Heart right ventricle (tissue), 16 donors: ENCODE results near the gene GFI1B. TPM values are rescaled to one million over a fixed set of nuclear protein-coding genes. Genes with fewer than 3 reads are reported as not detected.

ENCODE experiments used
- ATAC-seq, 8 donors: fragments of 200-7000 bp; cut with Tn5 transposase; one replicate each; pipeline ENCODE4 v1.9.1; 2020; ENCODE audit warnings: mild to moderate bottlenecking in 8 of 8, moderate library complexity in 8 of 8, moderate number of reproducible peaks in 1 of 8
- DNase-seq, 2 donors: peaks; one replicate each; pipeline ENCODE4 v3.0.0-alpha.2; 2020
- H3K27ac ChIP-seq, 10 donors: fragments of 200-600 bp; sonication (generic) in 2 of 10; one replicate each; pipeline versions ENCODE4 v1.5.0 to v1.8.0; 2020 to 2022; ENCODE audit warnings: mild to moderate bottlenecking in 3 of 10
- H3K27me3 ChIP-seq, 7 donors: fragments of 200-600 bp; one replicate each; pipeline ENCODE4 v1.8.0; 2021 to 2022; ENCODE audit warnings: mild to moderate bottlenecking in 2 of 7
- H3K36me3 ChIP-seq, 9 donors: fragments of 200-600 bp; sonication (generic) in 1 of 9; one replicate each; pipeline versions ENCODE4 v1.5.0 to v1.8.0; 2020 to 2022; ENCODE audit warnings: mild to moderate bottlenecking in 2 of 9
- H3K4me1 ChIP-seq, 9 donors: fragments of 200-600 bp; sonication (generic) in 1 of 9; one replicate each; pipeline versions ENCODE4 v1.5.0 to v1.8.0; 2020 to 2022; ENCODE audit warnings: mild to moderate bottlenecking in 4 of 9
- H3K4me3 ChIP-seq, 10 donors: fragments of 200-600 bp; sonication (generic) in 2 of 10; one replicate each; pipeline versions ENCODE4 v1.5.0 to v1.8.0; 2020 to 2022; ENCODE audit warnings: mild to moderate bottlenecking in 7 of 10, moderate library complexity in 2 of 10
- H3K9me3 ChIP-seq, 11 donors: fragments of 200-600 bp in 10 of 11; sonication (generic) in 2 of 11; one replicate each; pipeline versions ENCODE4 v1.5.0 to v1.8.0; 2013 to 2022; ENCODE audit warnings: mild to moderate bottlenecking in 2 of 11, control low read depth in 1 of 11, moderate library complexity in 1 of 11
- WGBS, 2 donors: extraction: QIAGEN DNeasy Blood & Tissue Kit; methylation state at CpG; one replicate each; pipeline ENCODE4 v1.1.7; 2013; ENCODE audit warnings: inconsistent platforms in 1 of 2; 5-methylcytosine and 5-hydroxymethylcytosine counted together
- intact Hi-C, 10 donors: fragments of 100-400 bp; cut with DNase I; formaldehyde crosslinking; loops; one replicate each; pipeline versions ENCODE4 v1.11.1 to v1.14.2; 2022
- polyA plus RNA-seq, 2 donors: library from polyadenylated mRNA; stranded (reverse); fragments of 200-250 nt; gene quantifications; one replicate each; pipeline ENCODE4 v1.2.3, GENCODE V29; 2013
- total RNA-seq, 10 donors: library from RNA; stranded (reverse); fragmentation: NEBNext Ultra II Directional in 3 of 10; extraction: Animal tissue kit (Norgen Biotek cat#: 25700) in 3 of 10; gene quantifications; one replicate each; pipeline versions ENCODE4 v1.2.1 to v1.2.4, GENCODE V29; 2021 to 2023
- TF ChIP-seq, protein P1 (sequence below), 9 donors: fragments of 200-600 bp; sonication (generic) in 2 of 9; IDR thresholded peaks; one replicate each; pipeline versions ENCODE4 v1.5.0 to v1.8.0; 2021 to 2022; ENCODE audit warnings: antibody characterized with exemption in 9 of 9, mild to moderate bottlenecking in 5 of 9, moderate library complexity in 1 of 9
- donor health status: Arrhythmogenic right ventricular cardiomyopathy.
- donor health status: ischemic (EF 13 %, LVEDD 7.1; RV severe dilation, severe dysfunction).
- donor health status: healthy with polysubstance abuse.
- donor health status: DM: no; HTN: yes; CAD: no.
- donor health status: DM: no; HTN: no; CAD: no.
- donor health status: ischemic (EF 25% LVEDD 6.9; RV normal size, moderate dysfunction).
- donor health status: ischemic (EF 25% LVEDD 5.7; RV mildly dilated, moderate dysfunction).
- donor health status: healthy.
- donor health status: DM: yes; HTN: yes; CAD: no.
- donor health status: Ischemic cardiomyopathy.
- donor health status: ischemic (EF 35%, LVEDD 5.7; RV mildly dilated, moderate dysfunction).
- donor health status: nonischemic (EF 11% LVEDD 7.7; RV severe dilation, severe dysfunction).
- donor health status: DM: yes; HTN: yes; CAD: no.
- donor health status: PGD.
- donor health status: ischemic (EF 29% LVEDD 5.4; RV normal size, mild dysfunction).
- donor health status: nonischemic (EF 23%, LVEDD 6.1; RV moderate dilation, normal function).

Gene GFI1B
- total and polyA plus RNA-seq, 12 donors, result 0.06 to 0.49 (median 0.24) TPM; not detected in 4

DNA sequence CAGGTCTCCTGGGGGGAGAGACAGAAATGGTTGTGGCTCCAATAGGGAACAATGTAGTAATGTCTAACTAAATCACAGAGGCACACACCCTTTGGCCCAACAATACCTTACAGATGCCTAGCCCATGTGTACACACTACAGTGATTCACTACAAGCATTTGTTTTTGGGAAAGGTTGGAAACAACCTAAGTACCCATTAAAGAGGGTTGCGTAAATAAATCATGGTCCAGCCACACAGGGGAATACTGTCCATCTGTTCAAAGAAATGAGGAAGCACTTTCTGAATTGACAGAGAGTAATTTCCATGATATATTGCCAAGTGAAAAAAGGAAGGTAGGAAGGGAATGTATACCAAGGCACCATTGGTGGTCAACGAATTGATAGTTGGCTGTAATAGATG is 30.3 kb downstream of the GFI1B start:
- H3K27me3 ChIP-seq, result peaks cover 0 to 31% (median 2%) of the 10 kb centered on the region in 7 donors
- no peaks in the 10 kb centered on the region for H3K4me1 ChIP-seq
- H3K27ac ChIP-seq, result no peak overlapping the region
- peaks cover 0 to 18% (median 9%) of the 10 kb centered on the region in 11 donors for H3K9me3 ChIP-seq
- WGBS, 2 donors, result 78 to 91% methylated on average over 2 of the region's 2 CpGs
- no peaks in the 10 kb centered on the region for H3K36me3 ChIP-seq
- ATAC-seq (no peak), DNase-seq (no peak)
- H3K4me3 ChIP-seq, result no peak overlapping the region
- intact Hi-C loops, result no loop called here
- TF ChIP-seq, protein P1, sequence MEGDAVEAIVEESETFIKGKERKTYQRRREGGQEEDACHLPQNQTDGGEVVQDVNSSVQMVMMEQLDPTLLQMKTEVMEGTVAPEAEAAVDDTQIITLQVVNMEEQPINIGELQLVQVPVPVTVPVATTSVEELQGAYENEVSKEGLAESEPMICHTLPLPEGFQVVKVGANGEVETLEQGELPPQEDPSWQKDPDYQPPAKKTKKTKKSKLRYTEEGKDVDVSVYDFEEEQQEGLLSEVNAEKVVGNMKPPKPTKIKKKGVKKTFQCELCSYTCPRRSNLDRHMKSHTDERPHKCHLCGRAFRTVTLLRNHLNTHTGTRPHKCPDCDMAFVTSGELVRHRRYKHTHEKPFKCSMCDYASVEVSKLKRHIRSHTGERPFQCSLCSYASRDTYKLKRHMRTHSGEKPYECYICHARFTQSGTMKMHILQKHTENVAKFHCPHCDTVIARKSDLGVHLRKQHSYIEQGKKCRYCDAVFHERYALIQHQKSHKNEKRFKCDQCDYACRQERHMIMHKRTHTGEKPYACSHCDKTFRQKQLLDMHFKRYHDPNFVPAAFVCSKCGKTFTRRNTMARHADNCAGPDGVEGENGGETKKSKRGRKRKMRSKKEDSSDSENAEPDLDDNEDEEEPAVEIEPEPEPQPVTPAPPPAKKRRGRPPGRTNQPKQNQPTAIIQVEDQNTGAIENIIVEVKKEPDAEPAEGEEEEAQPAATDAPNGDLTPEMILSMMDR (IDR thresholded peaks at IDR 0.05), result no peak

DNA sequence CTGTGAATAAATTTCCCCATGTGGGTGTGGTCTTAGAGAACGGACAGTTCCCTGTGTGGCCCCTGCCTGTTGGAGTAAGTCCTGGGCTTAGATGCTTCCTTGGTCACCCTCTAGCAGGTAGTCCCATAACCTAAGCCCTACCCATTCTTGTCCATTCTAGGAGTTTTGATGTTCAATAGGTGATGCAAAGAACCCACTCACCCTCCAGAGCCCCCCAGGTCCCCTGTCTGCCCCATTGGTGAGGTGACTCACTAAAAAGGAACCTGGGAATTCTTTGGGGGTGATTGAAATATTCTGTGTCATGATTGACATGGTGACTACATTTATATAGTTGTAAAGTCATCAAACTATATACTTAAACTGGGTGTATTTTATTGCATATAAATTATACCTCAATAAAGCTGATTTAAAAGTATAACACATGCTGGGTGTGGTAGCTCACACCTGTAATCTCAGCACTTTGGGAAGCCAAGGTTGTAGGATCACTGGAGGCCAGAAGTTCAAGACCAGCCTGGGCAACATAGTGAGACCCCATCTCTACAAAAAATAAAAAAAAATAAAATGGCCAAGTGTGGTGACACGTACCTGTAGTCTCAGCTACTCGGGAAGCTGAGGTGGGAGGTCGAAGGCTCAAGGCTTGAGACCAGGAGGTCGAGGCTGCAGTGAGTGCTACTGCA is 31.6 kb downstream of the GFI1B start:
- intact Hi-C loops, result no loop called here
- ATAC-seq (no peak), DNase-seq (no peak)
- no peak overlapping the region for H3K27ac ChIP-seq
- TF ChIP-seq, protein P1 (IDR thresholded peaks at IDR 0.05), result no peak
- no peaks in the 10 kb centered on the region for H3K4me1 ChIP-seq
- 76% methylated on average over 5 of the region's 5 CpGs for WGBS, 2 donors
- peaks cover 0 to 24% (median 0%) of the 10 kb centered on the region in 7 donors for H3K27me3 ChIP-seq
- H3K9me3 ChIP-seq, result peaks cover 0 to 28% (median 9%) of the 10 kb centered on the region in 11 donors
- no peaks in the 10 kb centered on the region for H3K36me3 ChIP-seq
- no peak overlapping the region for H3K4me3 ChIP-seq

DNA sequence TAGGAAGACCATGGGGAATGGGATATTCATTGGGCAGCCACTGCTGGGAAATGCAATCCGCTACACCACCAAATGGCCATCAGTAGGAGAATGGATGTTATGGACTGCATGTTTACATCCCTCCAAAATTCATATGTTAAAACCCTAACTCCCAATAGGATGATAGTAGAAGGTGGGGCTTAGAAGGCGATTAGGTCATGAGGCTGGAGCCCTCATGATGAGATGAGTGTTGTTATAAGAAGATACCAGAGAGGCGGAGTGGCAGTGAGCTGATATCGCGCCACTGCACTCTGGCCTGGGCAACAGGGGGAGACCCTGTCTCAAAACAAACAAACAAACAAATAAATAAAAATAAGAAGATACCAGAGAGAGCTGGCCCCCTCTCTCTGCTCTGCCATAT is 36.2 kb downstream of the GFI1B start:
- H3K36me3 ChIP-seq, result no peaks in the 10 kb centered on the region
- intact Hi-C loops, result no loop called here
- H3K4me1 ChIP-seq, result no peaks in the 10 kb centered on the region
- H3K27me3 ChIP-seq, result peaks cover 0 to 11% (median 0%) of the 10 kb centered on the region in 7 donors
- TF ChIP-seq, protein P1 (IDR thresholded peaks at IDR 0.05), result no peak
- no peak overlapping the region for H3K27ac ChIP-seq
- WGBS, 2 donors, result 92 to 95% methylated on average over 5 of the region's 5 CpGs
- H3K4me3 ChIP-seq, result no peak overlapping the region
- H3K9me3 ChIP-seq, result peaks cover 0 to 43% (median 9%) of the 10 kb centered on the region in 11 donors
- DNase-seq (no peak), ATAC-seq (no peak)

DNA sequence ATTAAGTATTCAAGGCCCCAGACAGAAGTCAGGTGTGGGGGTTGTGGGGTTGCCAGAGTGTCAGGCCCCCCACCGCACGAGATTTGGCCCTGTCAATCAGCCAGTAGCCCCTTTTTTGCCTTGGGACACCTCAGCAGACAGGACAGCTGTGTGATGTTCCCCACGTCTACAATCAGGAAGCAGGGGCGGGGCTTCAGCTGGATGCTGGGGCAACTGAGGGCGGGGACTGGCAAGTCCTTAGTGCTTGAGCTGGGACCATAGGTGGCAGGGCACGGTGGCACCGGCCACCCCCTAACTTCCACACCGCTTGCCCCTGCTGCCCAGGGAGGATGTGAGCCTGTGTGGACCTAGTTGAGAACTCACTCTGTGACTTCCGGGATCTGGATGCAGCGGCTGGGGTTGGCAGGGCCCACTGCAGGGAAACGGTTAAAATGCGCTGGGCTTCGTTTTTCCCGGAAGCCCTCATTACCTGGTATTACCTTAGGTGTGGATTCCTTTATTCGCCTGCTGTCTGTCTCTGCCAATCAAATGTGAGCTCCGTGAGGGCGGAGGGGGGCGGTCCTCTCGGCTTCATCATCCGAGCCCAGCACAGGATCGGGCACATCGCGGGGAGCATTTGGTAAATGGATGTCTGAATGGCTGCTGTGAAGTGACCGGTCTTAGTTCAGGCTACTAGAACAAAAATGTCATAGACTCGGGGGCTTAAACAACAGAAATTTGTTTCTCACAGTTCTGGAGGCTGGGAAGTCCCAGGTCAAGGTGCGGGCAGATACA is 44.8 kb downstream of the GFI1B start:
- no peaks in the 10 kb centered on the region for H3K9me3 ChIP-seq
- peaks cover 0 to 12% (median 4%) of the 10 kb centered on the region in 9 donors for H3K4me1 ChIP-seq
- 73 to 75% methylated on average over 26 of the region's 26 CpGs for WGBS, 2 donors
- H3K4me3 ChIP-seq, result no peak overlapping the region
- TF ChIP-seq, protein P1 (IDR thresholded peaks at IDR 0.05), result no peak
- peaks cover 0 to 7% (median 0%) of the 10 kb centered on the region in 7 donors for H3K27me3 ChIP-seq
- DNase-seq (no peak), ATAC-seq (peak in 4 of 8 donors; percentile 16 to 53 (median 34))
- intact Hi-C loops, result loop anchor here in 1 of 10 donors (10.0 kb wide), 1 partner anchor 461 kb away; no protein-coding TSS in a partner anchor
- no peak overlapping the region for H3K27ac ChIP-seq
- no peaks in the 10 kb centered on the region for H3K36me3 ChIP-seq
